Sigmoid colon (tissue), 3 donors: Measurements from ENCODE around the gene LRRC36.

ENCODE experiments used
- POLR2A ChIP-seq, 2 donors: fragments of 450-650 bp; IDR thresholded peaks; one replicate each; pipeline ENCODE4 v1.6.1; 2016; ENCODE audit warnings: antibody characterized with exemption in 2 of 2, mild to moderate bottlenecking in 2 of 2, moderate library complexity in 2 of 2
- TF ChIP-seq, protein P1 (sequence below), 4 experiments: fragments of 450-650 bp in 3 of 4; fragments of 200-600 bp in 1 of 4; IDR thresholded peaks; one replicate each; pipeline ENCODE4 v1.5.1; 2016 to 2019; ENCODE audit warnings: antibody characterized with exemption in 4 of 4, mild to moderate bottlenecking in 3 of 4, moderate library complexity in 2 of 4

DNA sequence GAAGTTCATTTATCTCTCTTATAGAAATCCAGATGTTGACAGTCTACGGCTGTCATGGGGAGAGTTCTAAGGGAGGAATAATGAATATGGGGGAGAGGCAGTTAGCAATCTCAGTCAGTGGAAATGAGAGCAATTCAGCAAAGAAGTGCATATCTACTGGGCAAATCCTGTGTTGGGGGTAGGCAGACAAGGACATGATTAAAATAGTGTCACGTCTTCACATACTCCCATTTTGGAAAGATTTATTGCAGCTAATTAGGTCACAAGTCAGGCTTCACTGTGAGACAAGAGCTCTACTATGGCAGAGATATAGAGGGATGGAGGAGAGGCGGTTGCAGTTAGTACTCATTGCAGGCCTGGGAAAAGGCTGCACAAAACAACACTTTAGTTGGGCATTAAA is 29.8 kb downstream of the LRRC36 start:
- TF ChIP-seq, protein P1, sequence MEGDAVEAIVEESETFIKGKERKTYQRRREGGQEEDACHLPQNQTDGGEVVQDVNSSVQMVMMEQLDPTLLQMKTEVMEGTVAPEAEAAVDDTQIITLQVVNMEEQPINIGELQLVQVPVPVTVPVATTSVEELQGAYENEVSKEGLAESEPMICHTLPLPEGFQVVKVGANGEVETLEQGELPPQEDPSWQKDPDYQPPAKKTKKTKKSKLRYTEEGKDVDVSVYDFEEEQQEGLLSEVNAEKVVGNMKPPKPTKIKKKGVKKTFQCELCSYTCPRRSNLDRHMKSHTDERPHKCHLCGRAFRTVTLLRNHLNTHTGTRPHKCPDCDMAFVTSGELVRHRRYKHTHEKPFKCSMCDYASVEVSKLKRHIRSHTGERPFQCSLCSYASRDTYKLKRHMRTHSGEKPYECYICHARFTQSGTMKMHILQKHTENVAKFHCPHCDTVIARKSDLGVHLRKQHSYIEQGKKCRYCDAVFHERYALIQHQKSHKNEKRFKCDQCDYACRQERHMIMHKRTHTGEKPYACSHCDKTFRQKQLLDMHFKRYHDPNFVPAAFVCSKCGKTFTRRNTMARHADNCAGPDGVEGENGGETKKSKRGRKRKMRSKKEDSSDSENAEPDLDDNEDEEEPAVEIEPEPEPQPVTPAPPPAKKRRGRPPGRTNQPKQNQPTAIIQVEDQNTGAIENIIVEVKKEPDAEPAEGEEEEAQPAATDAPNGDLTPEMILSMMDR (IDR thresholded peaks at IDR 0.05), result no peak
- no peak for TF ChIP-seq POLR2A (IDR thresholded peaks at IDR 0.05)
